Measurements from ENCODE around the gene CHN2. TPM values are rescaled to one million over a fixed set of nuclear protein-coding genes. Genes with fewer than 3 reads are reported as not detected.

The CHN2 gene
- total RNA-seq, 1 experiment from 2014 or later, result 0.15 TPM

DNA sequence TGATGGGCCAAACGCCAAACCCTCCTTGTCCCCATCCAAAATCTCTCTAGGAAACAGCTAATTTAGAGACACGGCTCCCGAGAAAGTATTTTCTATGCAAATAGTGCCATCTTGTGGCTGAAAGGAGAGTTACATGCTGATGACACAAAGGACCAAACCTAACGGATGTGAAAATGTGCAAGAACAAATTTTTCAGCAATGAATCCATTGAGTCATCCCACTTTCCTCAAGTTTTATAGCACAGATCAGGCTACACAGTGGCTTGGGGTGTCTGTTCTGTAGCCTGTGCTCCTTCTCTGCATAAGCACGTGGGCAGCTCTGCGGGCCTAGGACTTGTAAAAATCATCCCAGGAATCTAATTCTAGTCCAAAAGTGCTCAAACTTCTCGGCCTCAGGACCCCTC lies 214.3 kb downstream of the CHN2 start:
- TF ChIP-seq POLR2AphosphoS5 (IDR thresholded peaks at IDR 0.05; ENCODE audit: low read depth, low read length) (no peak), TCF7L2 (IDR thresholded peaks at IDR 0.05; ENCODE audit: low read depth, low read length) (no peak), SIN3A (IDR thresholded peaks at IDR 0.05; ENCODE audit: borderline replicate concordance, insufficient read depth, low read depth, low read length) (no peak)
- TF ChIP-seq, protein P1, sequence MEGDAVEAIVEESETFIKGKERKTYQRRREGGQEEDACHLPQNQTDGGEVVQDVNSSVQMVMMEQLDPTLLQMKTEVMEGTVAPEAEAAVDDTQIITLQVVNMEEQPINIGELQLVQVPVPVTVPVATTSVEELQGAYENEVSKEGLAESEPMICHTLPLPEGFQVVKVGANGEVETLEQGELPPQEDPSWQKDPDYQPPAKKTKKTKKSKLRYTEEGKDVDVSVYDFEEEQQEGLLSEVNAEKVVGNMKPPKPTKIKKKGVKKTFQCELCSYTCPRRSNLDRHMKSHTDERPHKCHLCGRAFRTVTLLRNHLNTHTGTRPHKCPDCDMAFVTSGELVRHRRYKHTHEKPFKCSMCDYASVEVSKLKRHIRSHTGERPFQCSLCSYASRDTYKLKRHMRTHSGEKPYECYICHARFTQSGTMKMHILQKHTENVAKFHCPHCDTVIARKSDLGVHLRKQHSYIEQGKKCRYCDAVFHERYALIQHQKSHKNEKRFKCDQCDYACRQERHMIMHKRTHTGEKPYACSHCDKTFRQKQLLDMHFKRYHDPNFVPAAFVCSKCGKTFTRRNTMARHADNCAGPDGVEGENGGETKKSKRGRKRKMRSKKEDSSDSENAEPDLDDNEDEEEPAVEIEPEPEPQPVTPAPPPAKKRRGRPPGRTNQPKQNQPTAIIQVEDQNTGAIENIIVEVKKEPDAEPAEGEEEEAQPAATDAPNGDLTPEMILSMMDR (IDR thresholded peaks at IDR 0.05), result peak; percentile 86
- TF ChIP-seq, protein P2, sequence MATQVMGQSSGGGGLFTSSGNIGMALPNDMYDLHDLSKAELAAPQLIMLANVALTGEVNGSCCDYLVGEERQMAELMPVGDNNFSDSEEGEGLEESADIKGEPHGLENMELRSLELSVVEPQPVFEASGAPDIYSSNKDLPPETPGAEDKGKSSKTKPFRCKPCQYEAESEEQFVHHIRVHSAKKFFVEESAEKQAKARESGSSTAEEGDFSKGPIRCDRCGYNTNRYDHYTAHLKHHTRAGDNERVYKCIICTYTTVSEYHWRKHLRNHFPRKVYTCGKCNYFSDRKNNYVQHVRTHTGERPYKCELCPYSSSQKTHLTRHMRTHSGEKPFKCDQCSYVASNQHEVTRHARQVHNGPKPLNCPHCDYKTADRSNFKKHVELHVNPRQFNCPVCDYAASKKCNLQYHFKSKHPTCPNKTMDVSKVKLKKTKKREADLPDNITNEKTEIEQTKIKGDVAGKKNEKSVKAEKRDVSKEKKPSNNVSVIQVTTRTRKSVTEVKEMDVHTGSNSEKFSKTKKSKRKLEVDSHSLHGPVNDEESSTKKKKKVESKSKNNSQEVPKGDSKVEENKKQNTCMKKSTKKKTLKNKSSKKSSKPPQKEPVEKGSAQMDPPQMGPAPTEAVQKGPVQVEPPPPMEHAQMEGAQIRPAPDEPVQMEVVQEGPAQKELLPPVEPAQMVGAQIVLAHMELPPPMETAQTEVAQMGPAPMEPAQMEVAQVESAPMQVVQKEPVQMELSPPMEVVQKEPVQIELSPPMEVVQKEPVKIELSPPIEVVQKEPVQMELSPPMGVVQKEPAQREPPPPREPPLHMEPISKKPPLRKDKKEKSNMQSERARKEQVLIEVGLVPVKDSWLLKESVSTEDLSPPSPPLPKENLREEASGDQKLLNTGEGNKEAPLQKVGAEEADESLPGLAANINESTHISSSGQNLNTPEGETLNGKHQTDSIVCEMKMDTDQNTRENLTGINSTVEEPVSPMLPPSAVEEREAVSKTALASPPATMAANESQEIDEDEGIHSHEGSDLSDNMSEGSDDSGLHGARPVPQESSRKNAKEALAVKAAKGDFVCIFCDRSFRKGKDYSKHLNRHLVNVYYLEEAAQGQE (IDR thresholded peaks at IDR 0.05; ENCODE audit: insufficient read depth in 1 of 2, low read depth in 2 of 2, low read length in 1 of 2), result no peak
- H3K36me3 ChIP-seq (ENCODE audit: control insufficient read depth, insufficient read depth, low read length), result no peaks in the 10 kb centered on the region
- intact Hi-C loops (cut with micrococcal nuclease; ENCODE audit: unreplicated experiment) (loop anchor here (1.0 to 5.0 kb wide), 4 partner anchors 222 to 487 kb away; no protein-coding TSS in a partner anchor), in situ Hi-C loops (cut with HindIII; ENCODE audit: low pct_unique_long_range_greater_than_20kb, low sequenced_read_pairs) (no loop called here)
- ChIA-PET CTCF (interaction anchor here (0.6 to 2.8 kb wide), 5 partner anchors 219 to 627 kb away, joined by 3 to 18 read pairs (median 9); no protein-coding TSS in a partner anchor), POLR2A (no interaction called here)
- no peak overlapping the region for H3K27ac ChIP-seq (ENCODE audit: low read length)
- BruUV-seq (replicated peaks), result no TSS peak
- peaks cover 19% of the 10 kb centered on the region for H3K27me3 ChIP-seq (ENCODE audit: control insufficient read depth, insufficient read depth, low read length)
- ATAC-seq (peak; percentile 82), DNase-seq (ENCODE audit: low read depth, low spot score) (peak; percentile 58)
- no peaks in the 10 kb centered on the region for H3K4me1 ChIP-seq (ENCODE audit: control insufficient read depth, insufficient read depth, low read length)
- no peak overlapping the region for H3K4me3 ChIP-seq (ENCODE audit: low read depth in 2 of 2, low read length in 2 of 2)
- no peaks in the 10 kb centered on the region for H3K9me3 ChIP-seq (ENCODE audit: control insufficient read depth, insufficient read depth, low read depth, low read length)

DNA sequence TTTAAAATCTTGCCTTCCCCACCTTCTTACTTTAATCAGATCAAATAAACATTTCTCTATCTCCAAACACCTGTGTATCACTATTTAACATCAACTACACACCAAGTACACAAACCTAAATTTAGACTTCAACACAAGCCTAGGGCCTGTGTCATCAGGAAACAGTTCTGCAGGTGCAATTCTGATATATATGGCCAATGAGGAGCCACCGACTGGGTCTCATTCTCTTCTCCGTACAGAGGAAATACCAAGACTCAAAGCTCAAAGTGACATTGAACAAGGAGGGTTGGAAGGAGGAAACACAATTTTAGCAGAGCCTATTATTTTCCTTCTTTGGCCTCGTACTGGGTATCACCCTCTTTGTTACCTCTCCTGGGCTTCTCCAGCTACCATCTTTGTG lies 216.4 kb downstream of the CHN2 start:
- CTCF ChIA-PET, result no interaction called here
- Histone ChIP-seq H3K27me3 (ENCODE audit: control insufficient read depth, insufficient read depth, low read length) (peaks cover 15% of the 10 kb centered on the region), H3K27ac (ENCODE audit: low read length) (no peak overlapping the region), H3K4me1 (ENCODE audit: control insufficient read depth, insufficient read depth, low read length) (no peaks in the 10 kb centered on the region), H3K9me3 (ENCODE audit: control insufficient read depth, insufficient read depth, low read depth, low read length) (no peaks in the 10 kb centered on the region), H3K4me3 (ENCODE audit: low read depth in 2 of 2, low read length in 2 of 2) (no peak overlapping the region), H3K36me3 (ENCODE audit: control insufficient read depth, insufficient read depth, low read length) (no peaks in the 10 kb centered on the region)
- no peak for ATAC-seq
- in situ Hi-C loops (cut with HindIII; ENCODE audit: low pct_unique_long_range_greater_than_20kb, low sequenced_read_pairs), result no loop called here
- POLR2A ChIA-PET, result no interaction called here
- no peak for DNase-seq (ENCODE audit: low read depth, low spot score)
- TF ChIP-seq POLR2AphosphoS5 (IDR thresholded peaks at IDR 0.05; ENCODE audit: low read depth, low read length) (no peak), TCF7L2 (IDR thresholded peaks at IDR 0.05; ENCODE audit: low read depth, low read length) (no peak), SIN3A (IDR thresholded peaks at IDR 0.05; ENCODE audit: borderline replicate concordance, insufficient read depth, low read depth, low read length) (no peak)
- TF ChIP-seq, protein P1 (IDR thresholded peaks at IDR 0.05), result no peak
- TF ChIP-seq, protein P2 (IDR thresholded peaks at IDR 0.05; ENCODE audit: insufficient read depth in 1 of 2, low read depth in 2 of 2, low read length in 1 of 2), result no peak
- intact Hi-C loops (cut with micrococcal nuclease; ENCODE audit: unreplicated experiment), result no loop called here
- no TSS peak for BruUV-seq (replicated peaks)

Measured in Panc1 (cell line).